Measurements from ENCODE around the gene KDM7A. TPM values are rescaled to one million over a fixed set of nuclear protein-coding genes. Genes with fewer than 3 reads are reported as not detected.

The KDM7A gene
- total RNA-seq, 1 experiment from 2014 or later: 5.1 TPM

DNA sequence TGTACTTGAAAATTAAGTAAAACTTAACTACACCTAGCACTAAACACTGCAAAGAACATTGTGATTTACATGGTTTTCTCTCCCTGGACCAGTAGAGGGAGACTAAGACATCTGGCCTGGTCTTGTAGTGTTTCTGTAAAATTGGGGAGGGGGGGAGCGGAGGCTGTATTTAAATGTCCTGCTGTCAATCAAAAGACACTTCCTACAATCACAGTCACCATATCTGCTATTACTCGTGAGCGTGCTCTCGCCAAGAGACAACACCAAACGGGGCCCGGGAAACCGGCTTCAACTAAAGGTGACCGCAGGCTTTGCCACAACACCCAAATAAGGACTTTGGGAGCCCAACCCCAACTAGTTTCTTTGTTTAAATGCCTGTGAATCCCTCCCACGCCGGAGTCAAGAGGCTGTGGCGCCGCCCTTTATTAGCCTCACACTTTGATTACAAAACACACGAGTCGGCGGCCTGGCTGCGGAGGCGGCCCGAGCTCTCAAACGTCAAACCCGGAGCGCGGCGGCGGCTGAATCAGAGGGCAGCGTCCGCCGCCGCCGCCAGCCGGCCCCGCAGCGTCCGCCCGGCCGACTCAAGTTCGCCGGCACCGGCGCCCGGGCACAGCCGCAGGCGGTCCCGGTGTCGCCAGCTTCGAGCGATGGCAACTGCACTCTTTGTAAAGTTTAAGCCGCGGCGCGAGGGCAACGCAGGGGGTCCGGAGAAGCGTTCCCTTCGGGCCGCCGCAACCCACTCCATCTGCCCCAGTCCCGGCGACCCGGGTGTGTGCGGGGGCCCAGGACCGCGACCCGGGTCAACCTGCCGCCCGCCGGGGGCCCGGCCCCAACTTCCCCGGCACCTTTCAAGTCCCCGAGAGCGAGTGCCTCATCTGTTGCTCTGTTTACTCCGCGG is 1.3 kb downstream of the KDM7A start:
- peak; percentile 84 to 90 for DNase-seq
- Histone ChIP-seq H3K4me3 (ENCODE audit: low read depth, low read length) (peak overlapping the region; percentile 83), H3K4me1 (no peaks in the 10 kb centered on the region), H3K9me3 (no peaks in the 10 kb centered on the region), H3K27me3 (replicated peaks; ENCODE audit: control insufficient read depth, insufficient read depth, low read length) (no peaks in the 10 kb centered on the region), H3K36me3 (ENCODE audit: control insufficient read depth, insufficient read depth, low read length) (no peaks in the 10 kb centered on the region)
- peaks cover 13% of the 10 kb centered on the region for H3K4me1 Mint-ChIP-seq (ENCODE audit: low read depth, unreplicated experiment)
- ChIA-PET POLR2A (no interaction called here), CTCF (interaction anchor here (0.6 kb wide), 1 partner anchor 150 kb away, joined by 3 read pairs; no protein-coding TSS in a partner anchor)
- peak overlapping the region; percentile 81 for H3K4me3 Mint-ChIP-seq (ENCODE audit: unreplicated experiment)
- TF ChIP-seq, protein P1, sequence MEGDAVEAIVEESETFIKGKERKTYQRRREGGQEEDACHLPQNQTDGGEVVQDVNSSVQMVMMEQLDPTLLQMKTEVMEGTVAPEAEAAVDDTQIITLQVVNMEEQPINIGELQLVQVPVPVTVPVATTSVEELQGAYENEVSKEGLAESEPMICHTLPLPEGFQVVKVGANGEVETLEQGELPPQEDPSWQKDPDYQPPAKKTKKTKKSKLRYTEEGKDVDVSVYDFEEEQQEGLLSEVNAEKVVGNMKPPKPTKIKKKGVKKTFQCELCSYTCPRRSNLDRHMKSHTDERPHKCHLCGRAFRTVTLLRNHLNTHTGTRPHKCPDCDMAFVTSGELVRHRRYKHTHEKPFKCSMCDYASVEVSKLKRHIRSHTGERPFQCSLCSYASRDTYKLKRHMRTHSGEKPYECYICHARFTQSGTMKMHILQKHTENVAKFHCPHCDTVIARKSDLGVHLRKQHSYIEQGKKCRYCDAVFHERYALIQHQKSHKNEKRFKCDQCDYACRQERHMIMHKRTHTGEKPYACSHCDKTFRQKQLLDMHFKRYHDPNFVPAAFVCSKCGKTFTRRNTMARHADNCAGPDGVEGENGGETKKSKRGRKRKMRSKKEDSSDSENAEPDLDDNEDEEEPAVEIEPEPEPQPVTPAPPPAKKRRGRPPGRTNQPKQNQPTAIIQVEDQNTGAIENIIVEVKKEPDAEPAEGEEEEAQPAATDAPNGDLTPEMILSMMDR (IDR thresholded peaks at IDR 0.05; ENCODE audit: insufficient read depth in 1 of 2, low read depth in 1 of 2, low read length in 1 of 2, severe bottlenecking in 1 of 2, unreplicated experiment in 1 of 2): peak; percentile 74 to 88
- BruUV-seq (replicated peaks): no TSS peak
- intact Hi-C loops (cut with micrococcal nuclease; ENCODE audit: unreplicated experiment): loop anchor here (1.0 to 10.0 kb wide), 8 partner anchors 57 to 479 kb away; partner anchors contain the start of genes MKRN1 and SLC37A3
- H3K27me3 Mint-ChIP-seq (ENCODE audit: insufficient read depth, unreplicated experiment): peaks cover 6% of the 10 kb centered on the region
- peak overlapping the region; percentile 25 for H3K27ac Mint-ChIP-seq (ENCODE audit: unreplicated experiment)
- H3K9me3 Mint-ChIP-seq (ENCODE audit: unreplicated experiment): no peaks in the 10 kb centered on the region
- no peaks in the 10 kb centered on the region for H3K36me3 Mint-ChIP-seq (ENCODE audit: insufficient read depth, unreplicated experiment)

DNA sequence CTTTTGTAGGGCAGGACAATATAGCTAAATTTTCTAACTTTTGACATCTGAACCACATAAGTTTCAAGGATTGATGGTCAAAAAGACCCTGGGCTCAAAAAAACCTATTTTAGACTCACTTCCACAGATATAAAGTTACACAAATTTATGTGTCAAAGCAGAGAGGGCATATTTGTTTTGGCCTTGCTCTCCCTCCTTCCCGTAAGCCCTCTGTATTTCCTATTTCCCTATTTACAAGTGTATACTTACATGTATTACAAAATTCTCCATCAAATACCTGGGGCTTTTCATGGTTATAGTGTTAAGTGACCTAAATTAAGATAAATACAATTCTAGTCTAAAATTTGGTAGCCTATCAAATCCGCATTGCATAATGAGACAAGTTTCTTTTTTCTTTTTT is 2.6 kb downstream of the KDM7A start:
- intact Hi-C loops (cut with micrococcal nuclease; ENCODE audit: unreplicated experiment): loop anchor here (10.0 kb wide), 2 partner anchors 301 to 481 kb away; partner anchors contain the start of gene MKRN1
- DNase-seq: no peak
- no peaks in the 10 kb centered on the region for H3K36me3 Mint-ChIP-seq (ENCODE audit: insufficient read depth, unreplicated experiment)
- BruUV-seq (replicated peaks): no TSS peak
- no peak overlapping the region for H3K4me3 Mint-ChIP-seq (ENCODE audit: unreplicated experiment)
- Histone ChIP-seq H3K9me3 (no peaks in the 10 kb centered on the region), H3K4me3 (ENCODE audit: low read depth, low read length) (no peak overlapping the region), H3K36me3 (ENCODE audit: control insufficient read depth, insufficient read depth, low read length) (no peaks in the 10 kb centered on the region), H3K27me3 (replicated peaks; ENCODE audit: control insufficient read depth, insufficient read depth, low read length) (no peaks in the 10 kb centered on the region), H3K4me1 (no peaks in the 10 kb centered on the region)
- peaks cover 3% of the 10 kb centered on the region for H3K27me3 Mint-ChIP-seq (ENCODE audit: insufficient read depth, unreplicated experiment)
- TF ChIP-seq, protein P1 (IDR thresholded peaks at IDR 0.05; ENCODE audit: insufficient read depth in 1 of 2, low read depth in 1 of 2, low read length in 1 of 2, severe bottlenecking in 1 of 2, unreplicated experiment in 1 of 2): no peak
- ChIA-PET CTCF (no interaction called here), POLR2A (no interaction called here)
- peaks cover 13% of the 10 kb centered on the region for H3K4me1 Mint-ChIP-seq (ENCODE audit: low read depth, unreplicated experiment)
- H3K27ac Mint-ChIP-seq (ENCODE audit: unreplicated experiment): no peak overlapping the region
- no peaks in the 10 kb centered on the region for H3K9me3 Mint-ChIP-seq (ENCODE audit: unreplicated experiment)

DNA sequence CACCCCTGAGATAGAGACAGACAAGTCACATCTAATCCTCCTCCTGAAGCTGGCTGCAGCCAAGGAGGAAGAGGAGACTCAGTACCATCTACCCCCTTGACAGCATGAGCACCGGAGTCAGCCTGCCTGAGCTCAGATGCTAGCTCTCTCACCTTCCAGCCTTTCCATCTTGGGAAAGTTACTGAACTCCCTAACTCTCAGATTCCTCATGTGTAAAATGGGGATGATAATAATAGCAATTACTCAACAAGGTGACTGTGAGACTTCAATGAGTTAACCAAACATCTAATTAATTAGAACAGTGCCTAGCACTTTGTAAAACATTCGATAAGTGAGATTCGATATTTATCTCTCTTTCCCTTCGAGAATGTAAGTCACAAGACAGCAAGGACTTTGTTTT is 6.4 kb downstream of the KDM7A start:
- Mint-ChIP-seq H3K27me3 (ENCODE audit: insufficient read depth, unreplicated experiment) (no peaks in the 10 kb centered on the region), H3K27ac (ENCODE audit: unreplicated experiment) (no peak overlapping the region), H3K4me3 (ENCODE audit: unreplicated experiment) (no peak overlapping the region), H3K36me3 (ENCODE audit: insufficient read depth, unreplicated experiment) (no peaks in the 10 kb centered on the region), H3K9me3 (ENCODE audit: unreplicated experiment) (no peaks in the 10 kb centered on the region), H3K4me1 (ENCODE audit: low read depth, unreplicated experiment) (no peaks in the 10 kb centered on the region)
- no peaks in the 10 kb centered on the region for H3K27me3 ChIP-seq (replicated peaks; ENCODE audit: control insufficient read depth, insufficient read depth, low read length)
- intact Hi-C loops (cut with micrococcal nuclease; ENCODE audit: unreplicated experiment): loop anchor here (10.0 kb wide), 2 partner anchors 304 to 484 kb away; partner anchors contain the start of gene MKRN1
- POLR2A ChIA-PET: no interaction called here
- no peaks in the 10 kb centered on the region for H3K9me3 ChIP-seq
- no peaks in the 10 kb centered on the region for H3K36me3 ChIP-seq (ENCODE audit: control insufficient read depth, insufficient read depth, low read length)
- no TSS peak for BruUV-seq (replicated peaks)
- CTCF ChIA-PET: no interaction called here
- TF ChIP-seq, protein P1 (IDR thresholded peaks at IDR 0.05; ENCODE audit: insufficient read depth in 1 of 2, low read depth in 1 of 2, low read length in 1 of 2, severe bottlenecking in 1 of 2, unreplicated experiment in 1 of 2): no peak
- no peak for DNase-seq
- no peaks in the 10 kb centered on the region for H3K4me1 ChIP-seq
- no peak overlapping the region for H3K4me3 ChIP-seq (ENCODE audit: low read depth, low read length)

Measured in Caco-2 (cell line).